Measurements from ENCODE around the gene DNAH3. TPM values are rescaled to one million over a fixed set of nuclear protein-coding genes. Genes with fewer than 3 reads are reported as not detected.

Gene DNAH3
- total RNA-seq, 2 donors from 2014 or later = 0.40 to 0.82 TPM

DNA sequence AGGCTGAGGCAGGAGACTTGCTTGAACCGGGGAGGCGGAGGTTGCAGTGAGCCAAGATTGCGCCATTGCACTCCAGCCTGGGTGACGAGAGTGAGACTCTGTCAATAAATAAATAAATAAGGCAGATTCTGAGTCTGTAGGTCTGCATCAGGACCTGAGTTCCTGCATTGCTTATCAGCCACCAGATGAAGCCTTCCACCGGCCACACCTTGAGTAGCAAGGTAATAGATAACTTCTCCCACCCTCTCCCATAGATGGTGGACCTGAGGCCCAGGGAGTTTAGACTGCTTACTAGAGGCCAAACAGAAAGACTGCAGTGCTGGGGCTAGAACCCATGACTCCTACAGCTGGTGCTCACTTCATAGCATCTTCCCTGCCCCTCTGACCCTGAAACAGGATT, 38.7 kb upstream of the DNAH3 start:
- peaks cover 11% of the 10 kb centered on the region for H3K9me3 Mint-ChIP-seq
- no peak for DNase-seq
- peaks cover 27% of the 10 kb centered on the region for H3K27me3 Mint-ChIP-seq (ENCODE audit: insufficient read depth)
- Histone ChIP-seq H3K36me3 (ENCODE audit: control insufficient read depth, insufficient read depth, low read length) (no peaks in the 10 kb centered on the region), H3K27me3 (ENCODE audit: control insufficient read depth, insufficient read depth, low read length, poor library complexity, severe bottlenecking) (peaks cover 2% of the 10 kb centered on the region), H3K4me3 (ENCODE audit: low read length) (no peak overlapping the region), H3K4me1 (ENCODE audit: control insufficient read depth, insufficient read depth, low read length) (no peaks in the 10 kb centered on the region), H3K27ac (ENCODE audit: low read depth, low read length) (no peak overlapping the region), H3K9ac (ENCODE audit: extremely low read depth, low read length, poor library complexity, severe bottlenecking) (no peak overlapping the region), H3K9me3 (ENCODE audit: control insufficient read depth, low read length) (peaks cover 11% of the 10 kb centered on the region)
- TF ChIP-seq, protein P1, sequence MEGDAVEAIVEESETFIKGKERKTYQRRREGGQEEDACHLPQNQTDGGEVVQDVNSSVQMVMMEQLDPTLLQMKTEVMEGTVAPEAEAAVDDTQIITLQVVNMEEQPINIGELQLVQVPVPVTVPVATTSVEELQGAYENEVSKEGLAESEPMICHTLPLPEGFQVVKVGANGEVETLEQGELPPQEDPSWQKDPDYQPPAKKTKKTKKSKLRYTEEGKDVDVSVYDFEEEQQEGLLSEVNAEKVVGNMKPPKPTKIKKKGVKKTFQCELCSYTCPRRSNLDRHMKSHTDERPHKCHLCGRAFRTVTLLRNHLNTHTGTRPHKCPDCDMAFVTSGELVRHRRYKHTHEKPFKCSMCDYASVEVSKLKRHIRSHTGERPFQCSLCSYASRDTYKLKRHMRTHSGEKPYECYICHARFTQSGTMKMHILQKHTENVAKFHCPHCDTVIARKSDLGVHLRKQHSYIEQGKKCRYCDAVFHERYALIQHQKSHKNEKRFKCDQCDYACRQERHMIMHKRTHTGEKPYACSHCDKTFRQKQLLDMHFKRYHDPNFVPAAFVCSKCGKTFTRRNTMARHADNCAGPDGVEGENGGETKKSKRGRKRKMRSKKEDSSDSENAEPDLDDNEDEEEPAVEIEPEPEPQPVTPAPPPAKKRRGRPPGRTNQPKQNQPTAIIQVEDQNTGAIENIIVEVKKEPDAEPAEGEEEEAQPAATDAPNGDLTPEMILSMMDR (conservative IDR thresholded peaks at IDR 0.05) = no peak
- H3K4me1 Mint-ChIP-seq = no peaks in the 10 kb centered on the region
- WGBS, 2 experiments (ENCODE audit: insufficient coverage in 1 of 2, insufficient read length in 1 of 2) = 94 to 100% methylated on average over 2 to 5 of the region's 5 CpGs
- no peak overlapping the region for H3K4me3 Mint-ChIP-seq
- H3K36me3 Mint-ChIP-seq (ENCODE audit: low read depth) = no peaks in the 10 kb centered on the region
- no peak overlapping the region for H3K27ac Mint-ChIP-seq

DNA sequence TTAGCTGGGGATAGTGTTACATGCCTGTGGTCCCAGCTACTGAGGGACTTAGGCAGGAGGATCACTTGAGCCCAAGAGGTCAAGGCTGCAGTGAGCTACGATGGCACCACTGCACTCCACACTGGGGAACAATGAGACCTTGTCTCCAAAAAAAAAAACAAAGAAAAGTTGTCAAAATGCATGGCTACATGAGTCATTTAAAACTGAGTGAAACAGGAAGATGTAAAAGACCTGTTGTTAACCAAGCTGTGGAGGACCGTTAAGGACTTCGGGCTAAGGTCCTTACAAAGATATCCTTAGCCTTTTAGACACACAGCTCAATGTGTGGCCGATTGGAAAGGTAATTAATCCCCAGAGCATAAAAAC, 35.7 kb upstream of the DNAH3 start:
- H3K27me3 Mint-ChIP-seq (ENCODE audit: insufficient read depth) = peaks cover 11% of the 10 kb centered on the region
- H3K4me3 Mint-ChIP-seq = no peak overlapping the region
- H3K4me3 ChIP-seq (ENCODE audit: low read length) = no peak overlapping the region
- H3K9me3 ChIP-seq (ENCODE audit: control insufficient read depth, low read length) = peaks cover 20% of the 10 kb centered on the region
- TF ChIP-seq, protein P1 (conservative IDR thresholded peaks at IDR 0.05) = no peak
- no peak overlapping the region for H3K27ac Mint-ChIP-seq
- 85 to 94% methylated on average over 4 of the region's 4 CpGs for WGBS, 2 experiments (ENCODE audit: insufficient coverage in 1 of 2, insufficient read length in 1 of 2)
- H3K27ac ChIP-seq (ENCODE audit: low read depth, low read length) = no peak overlapping the region
- H3K36me3 Mint-ChIP-seq (ENCODE audit: low read depth) = peaks cover 22% of the 10 kb centered on the region
- peaks cover 28% of the 10 kb centered on the region for H3K9me3 Mint-ChIP-seq
- no peaks in the 10 kb centered on the region for H3K4me1 ChIP-seq (ENCODE audit: control insufficient read depth, insufficient read depth, low read length)
- no peak for DNase-seq
- H3K27me3 ChIP-seq (ENCODE audit: control insufficient read depth, insufficient read depth, low read length, poor library complexity, severe bottlenecking) = no peaks in the 10 kb centered on the region
- peaks cover 14% of the 10 kb centered on the region for H3K36me3 ChIP-seq (ENCODE audit: control insufficient read depth, insufficient read depth, low read length)
- H3K4me1 Mint-ChIP-seq = no peaks in the 10 kb centered on the region
- no peak overlapping the region for H3K9ac ChIP-seq (ENCODE audit: extremely low read depth, low read length, poor library complexity, severe bottlenecking)

DNA sequence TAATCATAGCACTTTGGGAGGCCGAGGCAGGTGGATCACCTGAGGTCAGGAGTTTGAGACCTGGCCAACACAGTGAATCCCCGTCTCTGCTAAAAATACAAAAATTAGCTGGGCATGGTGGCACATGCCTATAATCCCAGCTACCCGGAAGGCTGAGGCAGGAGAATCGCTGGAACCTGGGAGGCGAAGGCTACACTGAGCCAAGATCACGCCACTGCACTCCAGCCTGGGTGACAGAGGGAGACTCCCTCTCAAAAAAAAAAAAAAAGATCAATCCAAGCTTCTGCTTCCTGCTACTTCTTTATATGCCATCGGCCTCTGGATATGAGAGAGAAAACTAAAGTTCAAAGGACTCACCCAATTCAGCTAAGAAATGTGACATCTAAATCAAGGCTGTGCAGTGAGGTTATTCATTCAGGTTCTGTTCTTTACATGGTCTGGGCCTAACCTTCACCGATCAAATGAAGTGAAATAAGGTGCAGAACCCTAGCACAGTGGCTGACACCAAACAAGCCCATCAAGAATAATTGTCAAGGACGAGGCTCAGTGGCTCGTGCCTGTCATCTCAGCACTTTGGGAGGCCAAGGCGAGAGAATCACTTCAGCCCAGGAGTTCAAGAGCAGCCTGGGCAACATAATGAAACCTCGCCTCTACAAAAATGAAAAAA, 35.1 kb upstream of the DNAH3 start:
- WGBS, 2 experiments (ENCODE audit: insufficient coverage in 1 of 2, insufficient read length in 1 of 2) = 93 to 94% methylated on average over 11 to 12 of the region's 12 CpGs
- peaks cover 19% of the 10 kb centered on the region for H3K36me3 ChIP-seq (ENCODE audit: control insufficient read depth, insufficient read depth, low read length)
- H3K27ac Mint-ChIP-seq = no peak overlapping the region
- H3K4me1 Mint-ChIP-seq = no peaks in the 10 kb centered on the region
- H3K9me3 ChIP-seq (ENCODE audit: control insufficient read depth, low read length) = peaks cover 24% of the 10 kb centered on the region
- H3K4me1 ChIP-seq (ENCODE audit: control insufficient read depth, insufficient read depth, low read length) = no peaks in the 10 kb centered on the region
- H3K9ac ChIP-seq (ENCODE audit: extremely low read depth, low read length, poor library complexity, severe bottlenecking) = no peak overlapping the region
- TF ChIP-seq, protein P1 (conservative IDR thresholded peaks at IDR 0.05) = no peak
- peaks cover 30% of the 10 kb centered on the region for H3K9me3 Mint-ChIP-seq
- H3K36me3 Mint-ChIP-seq (ENCODE audit: low read depth) = peaks cover 28% of the 10 kb centered on the region
- H3K27me3 Mint-ChIP-seq (ENCODE audit: insufficient read depth) = peaks cover 11% of the 10 kb centered on the region
- no peak overlapping the region for H3K4me3 ChIP-seq (ENCODE audit: low read length)
- no peak for DNase-seq
- H3K27me3 ChIP-seq (ENCODE audit: control insufficient read depth, insufficient read depth, low read length, poor library complexity, severe bottlenecking) = no peaks in the 10 kb centered on the region
- no peak overlapping the region for H3K4me3 Mint-ChIP-seq
- no peak overlapping the region for H3K27ac ChIP-seq (ENCODE audit: low read depth, low read length)

All from endodermal cell (in vitro differentiated cells).